WTC11 (cell line): ENCODE results near the gene RBP2. TPM values are rescaled to one million over a fixed set of nuclear protein-coding genes. Genes with fewer than 3 reads are reported as not detected.

Source experiments
- ATAC-seq: fragments of 200-7000 bp; cut with Tn5 transposase; 2 replicates; pipeline ENCODE4 v1.10.0; 2021; ENCODE audit warnings: mild to moderate bottlenecking, moderate library complexity
- CTCF ChIA-PET: fragments of 300-600 bp; sonication (Branson Sonifier 250); formaldehyde crosslinking; loops from one replicate; lab custom pipeline; 2021; ENCODE audit warnings: antibody characterized with exemption; lab: Charles Lee
- POLR2A ChIA-PET: fragments of 350-600 bp; sonication (Branson Sonifier 250); formaldehyde crosslinking; loops from one replicate; lab custom pipeline; 2021; ENCODE audit warnings: antibody characterized with exemption; lab: Charles Lee
- DNase-seq: peaks from one replicate; pipeline ENCODE4 v3.0.0; 2021; ENCODE audit warnings: low spot score
- H3K27ac Mint-ChIP-seq: 2 replicates; pipeline ENCODE4 v1.8.0; 2021; ENCODE audit warnings: mixed read lengths
- H3K27me3 Mint-ChIP-seq: 2 replicates; pipeline ENCODE4 v1.8.0; 2021; ENCODE audit warnings: low read depth, mild to moderate bottlenecking, moderate library complexity, mixed read lengths
- H3K36me3 Mint-ChIP-seq: 2 replicates; pipeline ENCODE4 v1.8.0; 2021; ENCODE audit warnings: mixed read lengths
- H3K4me1 Mint-ChIP-seq: 2 replicates; pipeline ENCODE4 v1.8.0; 2022; ENCODE audit warnings: mixed read lengths
- H3K4me3 Mint-ChIP-seq: 2 replicates; pipeline ENCODE4 v1.8.0; 2021; ENCODE audit warnings: mild to moderate bottlenecking, moderate library complexity, mixed read lengths
- H3K9me3 Mint-ChIP-seq: 2 replicates; pipeline ENCODE4 v1.8.0; 2021; ENCODE audit warnings: mixed read lengths
- ATF1 ChIP-seq: sonication (generic); formaldehyde crosslinking; IDR thresholded peaks from 2 replicates; pipeline ENCODE4 v1.8.1; 2023; ENCODE audit warnings: mild to moderate bottlenecking, moderate library complexity, missing genetic modification reagents
- ATF6 ChIP-seq: sonication (generic); formaldehyde crosslinking; IDR thresholded peaks from 2 replicates; pipeline ENCODE4 v1.8.1; 2023; ENCODE audit warnings: mild to moderate bottlenecking, missing genetic modification reagents
- CBFB ChIP-seq: sonication (generic); formaldehyde crosslinking; IDR thresholded peaks from 2 replicates; pipeline ENCODE4 v1.8.1; 2022; ENCODE audit warnings: mild to moderate bottlenecking, low read depth, missing genetic modification reagents
- CREM ChIP-seq: sonication (generic); formaldehyde crosslinking; IDR thresholded peaks from 2 replicates; pipeline ENCODE4 v1.8.1; 2022; ENCODE audit warnings: mild to moderate bottlenecking, missing genetic modification reagents, moderate library complexity
- E2F1 ChIP-seq: sonication (generic); formaldehyde crosslinking; IDR thresholded peaks from 2 replicates; pipeline ENCODE4 v1.8.0; 2022; ENCODE audit warnings: mild to moderate bottlenecking, missing genetic modification reagents
- ERG ChIP-seq: fragments of 250-450 bp; sonication (Bioruptor Pico); IDR thresholded peaks from 2 replicates; pipeline ENCODE4 v1.8.0; 2021; ENCODE audit warnings: mild to moderate bottlenecking
- FOXJ3 ChIP-seq: sonication (generic); formaldehyde crosslinking; IDR thresholded peaks from 2 replicates; pipeline ENCODE4 v1.9.0; 2021; ENCODE audit warnings: missing genetic modification reagents, mild to moderate bottlenecking, borderline replicate concordance
- FOXK1 ChIP-seq: sonication (generic); formaldehyde crosslinking; IDR thresholded peaks from 2 replicates; pipeline ENCODE4 v1.8.0; 2022; ENCODE audit warnings: mild to moderate bottlenecking, moderate library complexity, missing genetic modification reagents
- JAZF1 ChIP-seq: fragments of 250-450 bp; sonication (Bioruptor Pico); IDR thresholded peaks from 2 replicates; pipeline ENCODE4 v1.9.0; 2021; ENCODE audit warnings: moderate library complexity, mild to moderate bottlenecking, inconsistent platforms
- MLX ChIP-seq: sonication (generic); formaldehyde crosslinking; IDR thresholded peaks from 2 replicates; pipeline ENCODE4 v1.8.1; 2023; ENCODE audit warnings: mild to moderate bottlenecking, missing genetic modification reagents, moderate library complexity
- NFATC4 ChIP-seq: fragments of 250-450 bp; sonication (Bioruptor Pico); IDR thresholded peaks from 2 replicates; pipeline ENCODE4 v1.9.0; 2021; ENCODE audit warnings: mild to moderate bottlenecking
- NFYB ChIP-seq: sonication (generic); formaldehyde crosslinking; conservative IDR thresholded peaks from 2 replicates; pipeline ENCODE4 v1.8.0; 2022; ENCODE audit warnings: low read depth, missing genetic modification reagents
- NR1H2 ChIP-seq: sonication (generic); formaldehyde crosslinking; IDR thresholded peaks from 2 replicates; pipeline ENCODE4 v1.9.0; 2021; ENCODE audit warnings: mild to moderate bottlenecking, moderate library complexity, missing genetic modification reagents
- NR3C1 ChIP-seq: sonication (generic); formaldehyde crosslinking; conservative IDR thresholded peaks from 2 replicates; pipeline ENCODE4 v1.8.1; 2023; ENCODE audit warnings: low read depth, mild to moderate bottlenecking, missing genetic modification reagents
- OVOL2 ChIP-seq: fragments of 250-450 bp; sonication (Bioruptor Pico); IDR thresholded peaks from 2 replicates; pipeline ENCODE4 v1.9.0; 2021; ENCODE audit warnings: mild to moderate bottlenecking, borderline replicate concordance
- PREB ChIP-seq: sonication (generic); formaldehyde crosslinking; IDR thresholded peaks from 2 replicates; pipeline ENCODE4 v1.8.1; 2022; ENCODE audit warnings: mild to moderate bottlenecking, missing genetic modification reagents, moderate library complexity, borderline replicate concordance
- PRRX2 ChIP-seq: fragments of 250-450 bp; sonication (Bioruptor Pico); IDR thresholded peaks from 2 replicates; pipeline ENCODE4 v1.8.0; 2021; ENCODE audit warnings: mild to moderate bottlenecking
- RELA ChIP-seq: sonication (generic); formaldehyde crosslinking; IDR thresholded peaks from 2 replicates; pipeline ENCODE4 v1.8.1; 2022; ENCODE audit warnings: missing genetic modification reagents, mild to moderate bottlenecking, borderline replicate concordance
- RORB ChIP-seq: fragments of 250-450 bp; sonication (Bioruptor Pico); IDR thresholded peaks from 2 replicates; pipeline ENCODE4 v1.9.0; 2021; ENCODE audit warnings: mild to moderate bottlenecking
- SMAD3 ChIP-seq: sonication (generic); formaldehyde crosslinking; IDR thresholded peaks from 2 replicates; pipeline ENCODE4 v1.8.0; 2022; ENCODE audit warnings: missing genetic modification reagents, mild to moderate bottlenecking, borderline replicate concordance
- TP53 ChIP-seq: sonication (generic); formaldehyde crosslinking; IDR thresholded peaks from 2 replicates; pipeline ENCODE4 v1.8.1; 2023; ENCODE audit warnings: mild to moderate bottlenecking, missing genetic modification reagents
- USF1 ChIP-seq: sonication (generic); formaldehyde crosslinking; IDR thresholded peaks from 2 replicates; pipeline ENCODE4 v1.8.0; 2022; ENCODE audit warnings: mild to moderate bottlenecking, missing genetic modification reagents
- ZBTB43 ChIP-seq: sonication (generic); formaldehyde crosslinking; IDR thresholded peaks from 2 replicates; pipeline ENCODE4 v1.8.1; 2023; ENCODE audit warnings: mild to moderate bottlenecking, missing genetic modification reagents
- ZNF121 ChIP-seq: sonication (generic); formaldehyde crosslinking; IDR thresholded peaks from 2 replicates; pipeline ENCODE4 v1.8.0; 2023; ENCODE audit warnings: missing genetic modification reagents
- ZNF219 ChIP-seq: sonication (generic); formaldehyde crosslinking; IDR thresholded peaks from 2 replicates; pipeline ENCODE4 v1.8.0; 2023; ENCODE audit warnings: missing genetic modification reagents, mild to moderate bottlenecking, borderline replicate concordance
- ZNF671 ChIP-seq: fragments of 250-450 bp; sonication (Bioruptor Pico); IDR thresholded peaks from 2 replicates; pipeline ENCODE4 v1.8.0; 2021; ENCODE audit warnings: mild to moderate bottlenecking
- total RNA-seq: library from RNA; stranded (reverse); gene quantifications from 3 replicates; pipeline ENCODE4 v1.2.3, GENCODE V29; 2021

The RBP2 gene
- total RNA-seq, 1 experiment from 2014 or later: not detected

DNA sequence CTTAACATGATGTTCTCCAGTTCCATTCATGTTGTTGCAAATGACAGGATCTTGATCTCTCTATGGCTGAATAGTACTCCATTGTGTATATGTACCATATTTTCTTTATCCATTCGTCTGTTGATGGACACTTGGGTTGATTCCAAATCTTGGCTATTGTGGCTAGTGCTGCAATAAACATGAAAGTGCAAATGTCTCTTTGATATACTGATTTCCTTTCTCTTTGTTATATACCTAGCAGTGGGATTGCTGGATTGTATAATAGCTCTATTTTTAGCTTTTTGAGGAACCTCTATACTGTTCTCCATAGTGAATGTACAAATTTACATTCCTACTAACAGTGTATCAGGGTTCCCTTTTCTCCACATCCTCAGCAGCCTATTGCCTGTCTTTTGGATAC, 5.9 kb upstream of the RBP2 start:
- POLR2A ChIA-PET: no interaction called here

DNA sequence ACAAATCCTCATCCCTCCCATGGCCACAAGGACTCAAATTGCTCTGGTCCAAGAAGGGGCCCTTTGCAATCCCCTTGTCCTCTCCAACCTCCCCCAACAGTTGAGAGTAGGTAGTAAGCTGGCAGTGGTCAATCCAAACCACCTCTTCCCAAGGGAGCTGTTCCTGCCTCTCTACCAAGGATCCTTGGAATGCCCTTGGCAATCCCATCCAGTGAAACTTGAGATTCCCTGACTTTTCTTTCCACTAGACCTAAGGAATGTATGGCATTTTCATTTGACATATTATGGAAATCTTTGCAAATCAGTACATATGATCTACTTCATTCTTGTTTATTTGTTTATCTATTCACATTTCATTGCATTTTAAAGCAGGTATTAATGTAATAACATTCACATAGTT, 4.8 kb upstream of the RBP2 start:
- no peaks in the 10 kb centered on the region for H3K27me3 Mint-ChIP-seq
- ATAC-seq (peak; percentile 70), DNase-seq (no peak)
- peaks cover 4% of the 10 kb centered on the region; the same call in 1 of the 2 replicates for H3K9me3 Mint-ChIP-seq
- no peaks in the 10 kb centered on the region for H3K36me3 Mint-ChIP-seq
- no peak overlapping the region for H3K4me3 Mint-ChIP-seq
- H3K27ac Mint-ChIP-seq: no peak overlapping the region
- POLR2A ChIA-PET: no interaction called here
- CTCF ChIA-PET: interaction anchor here (0.8 kb wide), 1 partner anchor 39 kb away, joined by 3 read pairs; no protein-coding TSS in a partner anchor
- H3K4me1 Mint-ChIP-seq: peaks cover 19% of the 10 kb centered on the region
- TF ChIP-seq MLX (no peak), ZNF671 (CRISPR knock-in tag) (no peak), NR1H2 (CRISPR knock-in tag) (no peak), USF1 (CRISPR knock-in tag) (no peak), JAZF1 (CRISPR knock-in tag) (no peak), OVOL2 (CRISPR knock-in tag) (no peak), RELA (no peak), FOXJ3 (CRISPR knock-in tag) (no peak), NR3C1 (CRISPR knock-in tag) (no peak), NFATC4 (CRISPR knock-in tag) (no peak), RORB (CRISPR knock-in tag) (no peak), PREB (CRISPR knock-in tag) (no peak), ZBTB43 (CRISPR knock-in tag) (no peak), NFYB (CRISPR knock-in tag) (no peak), CBFB (CRISPR knock-in tag) (no peak)

More for the DNA sequence above, 5.9 kb upstream of the RBP2 start:
- H3K4me3 Mint-ChIP-seq: no peak overlapping the region
- ATAC-seq: no peak
- H3K27me3 Mint-ChIP-seq: no peaks in the 10 kb centered on the region
- no peak overlapping the region for H3K27ac Mint-ChIP-seq
- peaks cover 19% of the 10 kb centered on the region for H3K4me1 Mint-ChIP-seq
- H3K9me3 Mint-ChIP-seq: peaks cover 5% of the 10 kb centered on the region
- H3K36me3 Mint-ChIP-seq: no peaks in the 10 kb centered on the region
- CTCF ChIA-PET: no interaction called here
- TF ChIP-seq ZNF219 (CRISPR knock-in tag) (no peak), ATF1 (CRISPR knock-in tag) (no peak), TP53 (CRISPR knock-in tag) (no peak), ATF6 (CRISPR knock-in tag) (no peak), SMAD3 (CRISPR knock-in tag) (no peak), NFYB (CRISPR knock-in tag) (no peak), NR3C1 (CRISPR knock-in tag) (no peak), FOXK1 (CRISPR knock-in tag) (no peak), CREM (no peak), ERG (CRISPR knock-in tag) (no peak), PRRX2 (no peak), E2F1 (CRISPR knock-in tag) (no peak), ZNF121 (no peak)
- no peak for DNase-seq
